ENCODE results near the gene MRPS27.

The MRPS27 gene

DNA sequence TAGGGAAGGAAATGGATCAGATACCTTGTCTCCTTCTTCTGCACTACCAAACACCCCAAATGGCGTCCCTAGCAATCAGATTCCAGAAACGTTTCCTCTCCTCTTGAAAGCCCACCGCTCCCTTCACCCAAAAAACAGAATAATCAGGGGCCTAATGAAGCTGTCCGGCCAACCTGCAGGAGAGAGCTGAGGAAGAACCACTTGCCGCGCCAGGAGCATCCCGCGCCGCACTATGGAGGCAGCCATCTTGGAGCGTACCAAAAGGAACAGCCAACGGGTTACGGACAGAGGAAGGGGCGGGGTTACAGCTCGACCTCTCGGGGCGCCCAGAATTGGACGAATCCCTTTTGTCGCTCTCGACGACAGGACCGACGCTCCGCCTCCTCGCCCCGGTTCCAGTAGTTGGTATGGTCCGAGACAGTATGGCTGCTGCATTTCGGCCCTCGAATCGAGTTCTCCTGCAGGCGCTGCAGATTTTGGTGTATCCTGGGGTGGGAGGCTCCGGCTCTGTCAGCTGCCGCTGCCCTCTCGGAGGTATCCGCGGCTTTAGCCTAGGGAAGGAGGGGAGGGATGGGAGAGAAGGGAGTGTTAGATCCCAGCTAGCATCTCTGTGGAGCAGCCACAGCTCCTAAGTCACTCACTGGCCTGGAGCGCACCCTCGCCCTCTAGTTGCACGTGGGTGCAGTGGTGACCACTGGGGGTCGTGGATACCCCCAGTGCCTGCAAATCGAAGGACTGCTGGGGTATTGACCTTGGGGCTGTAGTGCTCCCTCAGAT, at the start of gene MRPS27, which contains the start of gene PTCD2:
TSS of gene MRPS27 (minus strand) at position 265 of the 777 bp plus-strand sequence. CDS start at position 246, 19 bp downstream.
TSS of gene PTCD2 (plus strand) at position 398 of the 777 bp plus-strand sequence. CDS start at position 408, 10 bp downstream.
- DNase-seq, result peak; percentile 94

DNA sequence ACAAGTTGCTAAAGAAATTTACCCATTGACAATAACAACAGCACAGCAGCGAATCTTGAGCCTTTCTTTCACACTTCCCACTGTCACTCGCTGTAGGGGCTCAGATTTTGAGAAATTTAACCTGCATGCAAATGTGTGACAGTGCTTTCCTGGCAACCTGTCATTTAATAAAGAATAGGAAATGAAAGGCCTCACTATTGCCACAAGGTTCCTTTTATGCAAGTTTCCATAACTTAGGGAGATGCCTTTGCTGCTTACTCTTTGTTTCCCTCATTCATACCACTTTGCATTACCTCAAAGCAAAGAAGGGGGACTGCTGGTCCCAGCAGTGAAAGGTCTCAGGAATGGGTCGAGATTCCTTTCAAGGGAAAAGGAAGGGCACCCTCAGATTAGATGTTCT, 49.7 kb upstream of the MRPS27 start:
- DNase-seq, result no peak

DNA sequence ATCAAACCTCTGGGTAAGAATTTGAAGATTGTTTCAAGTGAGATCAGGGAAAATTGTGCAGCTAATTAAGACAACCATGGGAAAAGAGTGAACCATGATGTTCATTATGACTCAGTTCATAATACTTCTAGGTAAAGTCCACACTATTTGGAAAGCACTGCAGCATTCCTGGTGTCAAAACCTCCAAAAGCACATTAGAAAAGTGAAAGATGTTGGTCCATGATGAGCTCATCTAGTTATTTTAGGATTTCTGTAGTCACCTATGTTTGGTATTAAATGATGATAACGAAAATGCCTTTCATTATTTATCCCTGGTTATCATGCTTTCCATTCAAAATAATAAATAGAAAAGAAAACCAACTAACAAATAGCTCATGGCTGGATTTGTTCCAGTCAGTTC, 49.3 kb upstream of the MRPS27 start:
- no peak for DNase-seq

DNA sequence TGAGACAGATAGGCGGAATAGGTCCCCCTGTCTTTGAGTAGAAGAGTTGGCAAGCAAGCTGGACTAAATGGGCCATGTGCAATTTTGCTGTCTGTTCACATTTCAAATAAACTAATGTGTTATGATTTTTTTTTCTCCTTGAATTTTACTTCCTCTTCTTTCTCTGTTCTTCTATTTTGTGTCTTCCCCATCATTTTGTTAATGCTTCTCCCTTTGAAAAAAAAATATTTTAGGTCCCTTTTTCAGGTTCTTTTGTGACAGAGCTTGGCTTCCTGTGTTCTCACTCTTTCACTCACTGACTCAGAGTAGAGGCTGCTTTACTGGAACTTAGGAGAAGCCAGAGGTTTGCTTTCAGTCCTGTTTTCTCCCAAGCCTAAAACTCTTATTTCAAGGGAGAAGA, 48.2 kb upstream of the MRPS27 start:
- DNase-seq, result no peak

DNA sequence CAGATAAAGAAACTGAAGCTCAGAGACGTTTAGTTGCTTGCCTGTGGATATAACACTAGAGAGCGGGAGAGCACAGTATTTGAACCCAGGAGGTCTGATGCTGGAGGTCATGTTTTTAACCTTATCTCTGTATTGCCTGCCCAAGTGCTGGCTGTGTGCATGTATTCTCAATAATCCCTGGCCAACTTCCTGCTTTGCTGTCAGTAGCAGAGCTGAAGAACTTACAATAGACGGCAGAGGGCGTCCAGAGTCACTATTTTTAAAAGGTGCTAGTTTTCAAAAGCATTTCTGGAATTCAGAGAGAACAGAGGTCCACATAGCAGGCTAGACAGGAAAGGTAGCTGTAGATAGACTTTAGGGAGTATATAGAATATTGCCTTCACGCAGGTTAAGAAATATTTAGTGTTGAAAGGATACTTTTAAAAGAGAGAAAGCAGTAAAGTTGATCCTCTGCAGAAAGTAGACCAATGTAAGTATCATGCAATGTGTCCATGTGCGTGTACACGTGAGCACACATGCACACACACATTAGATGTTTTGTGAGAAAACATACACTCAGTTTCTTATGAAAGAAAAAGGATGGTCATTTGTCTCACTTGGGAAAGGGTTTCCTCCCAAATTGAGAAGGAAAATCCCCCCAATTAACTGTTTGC, 46.4 kb upstream of the MRPS27 start:
- DNase-seq, result no peak

DNA sequence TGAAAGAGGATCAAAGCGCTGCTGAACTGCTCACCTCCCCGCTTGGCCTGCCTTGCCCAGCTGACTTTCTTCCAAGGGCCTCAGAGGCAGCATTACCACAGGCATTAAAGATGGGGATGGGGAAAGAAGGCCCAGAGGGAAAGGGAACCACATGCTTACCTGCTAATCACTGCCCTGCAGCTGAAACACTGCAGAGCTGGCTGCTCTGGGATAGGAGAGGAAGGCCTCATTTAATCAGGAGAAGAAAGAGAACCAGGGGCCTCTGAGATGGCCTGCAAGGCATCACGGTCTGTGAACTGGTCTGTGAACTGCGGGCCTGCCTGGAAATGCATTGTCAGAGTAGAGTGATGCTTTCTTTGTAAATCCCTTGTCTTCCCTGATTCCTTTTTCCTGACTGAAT, 44.9 kb upstream of the MRPS27 start:
- DNase-seq, result no peak

DNA sequence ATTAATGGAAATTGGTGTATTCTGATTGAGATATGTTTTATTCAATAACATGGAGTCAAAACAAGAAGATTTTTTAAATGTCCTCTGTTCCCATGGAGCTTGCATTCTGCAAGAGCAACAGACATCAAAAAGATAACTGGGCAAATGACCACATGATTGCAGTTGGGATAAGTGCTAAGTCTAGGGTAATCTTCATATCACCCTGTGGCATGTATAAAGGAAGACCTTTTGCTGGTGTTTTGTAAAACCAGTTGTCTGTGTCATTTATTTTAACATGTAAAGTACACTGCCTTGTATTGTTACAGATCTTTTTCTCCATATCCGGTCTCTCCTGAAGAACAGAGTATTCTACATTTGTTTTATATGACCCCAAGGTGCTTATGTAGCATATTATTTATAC, 44.1 kb upstream of the MRPS27 start:
- no peak for DNase-seq

DNA sequence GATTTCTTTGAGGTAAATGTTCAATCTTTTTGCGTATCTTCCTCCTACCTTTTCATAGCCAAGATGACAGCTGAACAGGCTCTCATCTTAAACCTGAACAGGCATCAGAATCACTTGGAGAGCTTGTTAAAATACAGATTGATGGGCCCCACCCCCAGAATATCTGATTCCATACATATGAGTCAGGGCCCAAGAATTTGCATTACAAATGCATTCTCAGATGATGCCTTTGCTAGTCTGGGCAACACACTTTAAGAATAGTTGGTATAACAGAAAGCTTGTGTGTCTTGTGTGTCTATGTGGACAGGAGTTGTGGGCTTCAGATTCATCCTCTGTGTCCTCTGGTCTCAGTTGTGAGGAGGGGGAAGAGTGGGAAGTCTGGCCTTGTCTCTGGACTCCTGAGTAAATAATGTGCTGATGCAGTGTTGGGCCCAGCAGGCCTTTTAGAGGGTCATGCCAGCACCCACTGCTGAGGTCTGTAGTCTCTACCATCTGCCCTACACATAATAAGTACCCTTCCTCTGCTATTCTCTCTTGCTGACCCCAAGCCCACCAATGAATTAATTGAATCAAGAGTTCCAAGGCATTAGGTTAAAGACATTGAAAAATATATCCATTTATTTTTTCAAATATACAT, 43.2 kb upstream of the MRPS27 start:
- no peak for DNase-seq

DNA sequence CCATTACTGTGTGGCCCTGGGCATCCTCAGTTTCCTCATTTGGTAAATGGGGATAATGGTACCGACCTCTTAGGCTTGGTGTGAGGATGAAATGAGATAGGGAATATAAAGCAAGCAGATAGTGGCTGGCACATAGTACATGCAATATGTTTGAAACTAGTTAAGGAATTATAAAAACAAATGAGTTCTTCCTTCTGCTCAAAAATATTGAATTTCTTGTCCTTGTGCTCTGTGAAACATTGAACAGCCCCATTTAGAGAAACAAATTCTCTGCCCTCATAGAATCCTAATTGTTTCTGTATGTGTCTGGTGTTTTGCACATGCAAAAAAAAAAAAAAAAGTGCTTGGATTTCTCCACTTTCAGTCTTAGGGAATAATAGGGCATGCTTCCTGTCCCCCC, 39.8 kb upstream of the MRPS27 start:
- DNase-seq, result no peak

DNA sequence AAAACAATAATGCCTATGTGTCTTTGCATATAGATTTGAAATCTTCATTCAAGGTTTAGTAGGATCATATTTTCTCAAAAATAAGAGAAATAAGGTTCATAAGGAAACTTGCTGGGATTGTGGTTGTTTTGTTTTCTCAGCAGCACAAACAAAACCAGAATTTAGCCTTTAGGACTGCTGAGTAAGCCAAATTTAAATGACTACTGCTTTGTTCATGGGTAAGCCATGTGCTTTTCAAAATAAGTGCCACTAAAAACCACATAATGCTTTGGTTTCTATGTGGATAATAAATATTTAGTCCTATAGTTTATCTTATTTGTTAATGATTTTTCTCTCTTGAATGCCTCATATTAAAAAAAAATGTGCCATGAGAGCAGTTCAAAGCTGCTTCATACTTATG, 38.9 kb upstream of the MRPS27 start:
- no peak for DNase-seq

DNA sequence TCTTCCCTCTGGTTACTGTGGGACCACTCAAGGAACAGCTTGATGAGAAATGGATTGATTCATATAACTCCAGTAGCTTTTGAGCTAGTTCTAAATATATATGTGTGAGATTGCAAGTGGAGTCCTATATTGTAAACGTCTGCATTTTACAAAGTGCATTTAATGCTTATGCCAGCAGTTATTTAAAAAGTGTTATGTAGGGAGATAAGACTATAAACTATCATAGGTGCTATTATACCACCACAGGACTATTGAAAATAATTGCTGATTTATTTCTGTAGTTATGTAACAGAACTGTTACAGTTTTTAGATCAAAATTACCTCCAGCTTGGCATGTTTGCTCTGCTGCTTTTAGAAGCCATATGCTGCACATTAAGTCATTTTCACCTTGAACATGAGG, 36.3 kb upstream of the MRPS27 start:
- DNase-seq, result no peak

DNA sequence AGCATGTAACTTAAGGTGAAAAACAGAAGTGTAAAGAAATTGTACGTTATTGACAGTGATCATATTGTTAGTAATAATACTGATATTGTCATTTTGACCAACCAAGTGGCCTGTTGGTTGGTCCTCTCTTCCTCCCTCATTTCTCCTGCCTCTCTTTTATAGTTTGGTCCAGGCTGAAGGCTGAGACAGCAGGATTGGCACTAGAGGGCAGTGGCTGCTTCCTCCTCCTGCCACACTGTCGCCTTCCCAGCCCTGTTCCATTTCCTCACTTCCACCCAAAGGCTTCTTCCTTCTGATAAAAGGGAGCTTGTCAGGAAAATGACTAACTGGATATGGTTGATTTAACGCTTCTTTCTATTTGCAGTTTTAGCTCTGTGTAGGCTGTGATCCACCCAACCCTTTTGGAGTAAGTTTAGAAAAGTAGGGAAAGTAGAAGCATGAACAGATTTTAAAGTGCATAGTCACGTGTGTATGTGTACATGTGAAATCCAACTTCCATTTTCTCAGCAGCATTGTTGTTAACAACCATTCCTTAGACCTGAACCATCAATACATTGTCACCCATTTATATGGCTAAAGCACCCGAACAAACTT, 35.8 kb upstream of the MRPS27 start:
- DNase-seq, result no peak

DNA sequence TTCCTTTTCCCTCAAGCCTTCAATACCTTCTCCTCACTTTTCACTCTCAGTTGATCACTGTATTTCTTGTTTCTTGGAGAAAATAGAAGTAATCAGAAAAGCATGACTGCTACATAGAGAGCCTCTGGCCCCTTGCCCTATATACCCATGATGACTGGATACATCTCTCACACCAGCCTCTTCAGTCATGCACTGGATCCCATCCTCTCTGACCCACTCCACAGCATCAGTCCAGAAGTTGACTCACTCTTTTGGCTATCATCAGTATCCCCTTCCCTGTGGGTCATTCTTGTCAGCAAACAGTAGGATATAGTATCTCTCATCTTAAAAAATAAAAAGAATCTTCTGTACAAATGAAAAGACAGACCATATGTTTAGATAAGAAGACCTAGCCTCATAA, 33.0 kb upstream of the MRPS27 start:
- no peak for DNase-seq

DNA sequence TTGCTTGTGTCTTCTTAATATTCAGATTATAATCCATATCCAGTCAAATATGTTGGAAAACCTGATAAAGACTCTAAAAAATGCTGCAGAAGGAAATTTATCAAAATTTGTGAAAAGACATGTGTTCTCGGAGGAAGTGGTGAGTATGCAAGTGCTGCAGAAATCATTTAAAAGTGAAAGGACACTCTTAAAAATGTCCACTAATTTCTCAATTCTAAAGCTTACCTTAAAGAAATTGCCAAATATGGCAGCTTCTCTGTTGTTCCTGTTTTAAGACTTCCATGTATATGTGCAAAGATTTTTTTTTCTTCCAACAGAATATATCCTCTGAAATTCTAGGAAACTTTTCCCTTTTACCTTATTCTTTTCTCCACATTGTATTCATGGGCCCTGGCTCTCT, 32.6 kb upstream of the MRPS27 start:
- DNase-seq, result no peak

DNA sequence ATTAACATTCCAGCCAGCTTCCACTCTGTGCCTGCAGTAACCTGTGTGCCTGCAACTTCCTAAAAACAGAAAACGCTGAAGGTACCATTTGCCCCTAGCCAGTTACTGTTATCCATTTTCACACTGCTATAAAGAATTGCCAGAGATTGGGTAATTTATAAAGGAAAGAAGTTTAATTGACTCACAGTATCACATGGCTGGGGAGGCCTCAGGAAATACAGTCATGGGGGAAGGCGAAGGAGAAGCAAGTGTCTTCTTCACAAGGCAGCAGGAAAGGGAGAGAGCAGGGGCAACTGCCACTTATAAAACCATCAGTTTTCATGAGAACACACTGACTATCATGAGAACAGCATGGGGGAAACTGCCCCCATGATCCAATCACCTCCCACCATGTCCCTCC, 31.3 kb upstream of the MRPS27 start:
- DNase-seq, result no peak

DNA sequence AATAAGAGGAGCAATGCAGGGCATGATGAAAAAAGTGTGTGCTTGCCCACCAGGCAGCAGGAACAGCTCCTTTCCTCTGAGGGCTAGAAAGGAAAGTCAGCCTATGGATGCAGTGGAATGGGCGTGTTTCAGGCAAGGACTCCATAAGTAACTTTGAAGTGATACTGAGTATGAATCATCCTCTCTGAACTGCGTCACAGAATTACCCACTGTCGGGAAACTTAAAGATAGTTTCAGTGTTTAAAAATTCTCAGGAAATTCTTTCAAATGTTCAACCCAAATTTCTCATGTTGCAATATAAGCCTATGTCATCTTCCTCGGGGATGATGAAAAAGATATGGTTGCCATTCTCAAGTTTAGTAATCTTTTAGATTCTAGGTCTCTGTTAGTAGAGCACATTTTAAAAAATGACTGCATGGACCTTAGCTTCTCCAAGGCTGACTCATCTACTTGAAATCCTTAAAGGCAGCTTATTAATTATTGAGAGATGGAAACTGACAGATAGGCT, 27.8 kb upstream of the MRPS27 start:
- no peak for DNase-seq

DNA sequence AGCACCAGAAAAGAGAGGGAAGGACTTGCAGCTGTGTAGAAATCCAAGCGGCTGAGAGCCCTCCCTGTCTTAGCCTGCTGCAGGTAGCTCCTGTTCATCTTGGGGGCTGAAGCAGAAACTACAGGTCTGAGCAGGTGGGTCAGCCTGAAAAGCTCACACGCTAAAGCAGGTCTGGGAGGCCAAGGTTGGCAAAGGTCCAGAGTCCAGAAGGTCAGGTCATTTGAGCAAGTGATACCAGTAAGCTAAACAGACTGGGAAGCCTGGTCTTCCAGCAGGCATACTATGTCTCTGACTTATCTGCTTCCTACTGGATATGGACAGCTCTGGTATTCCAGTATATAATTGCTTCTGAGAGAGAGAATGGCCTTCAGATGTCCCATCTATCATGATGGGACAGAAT, 26.4 kb upstream of the MRPS27 start:
- no peak for DNase-seq

DNA sequence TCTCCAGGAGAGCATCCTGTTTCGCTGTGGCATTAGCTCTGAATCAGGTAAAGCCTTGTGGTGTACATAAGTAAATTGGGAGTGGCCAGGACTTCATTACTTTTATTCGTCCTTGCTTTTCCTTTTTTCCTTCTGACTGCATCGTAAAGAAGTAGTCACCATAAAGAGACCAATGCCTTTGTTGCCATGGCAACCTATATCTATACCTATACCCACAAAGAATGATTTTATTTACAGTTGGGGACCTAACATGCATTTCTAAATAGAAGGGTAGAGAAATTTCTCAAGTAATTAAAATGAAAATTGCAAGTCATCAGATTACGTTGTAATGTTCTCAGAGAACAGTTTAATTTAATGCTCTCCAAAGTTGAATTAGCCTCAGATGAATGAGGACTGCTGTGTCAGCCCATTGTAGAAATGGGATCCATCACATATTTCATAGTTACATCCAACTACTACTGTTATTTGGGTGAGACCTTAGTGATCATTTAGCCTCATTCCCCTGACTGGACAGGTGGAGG, 18.7 kb upstream of the MRPS27 start:
- DNase-seq, result no peak

DNA sequence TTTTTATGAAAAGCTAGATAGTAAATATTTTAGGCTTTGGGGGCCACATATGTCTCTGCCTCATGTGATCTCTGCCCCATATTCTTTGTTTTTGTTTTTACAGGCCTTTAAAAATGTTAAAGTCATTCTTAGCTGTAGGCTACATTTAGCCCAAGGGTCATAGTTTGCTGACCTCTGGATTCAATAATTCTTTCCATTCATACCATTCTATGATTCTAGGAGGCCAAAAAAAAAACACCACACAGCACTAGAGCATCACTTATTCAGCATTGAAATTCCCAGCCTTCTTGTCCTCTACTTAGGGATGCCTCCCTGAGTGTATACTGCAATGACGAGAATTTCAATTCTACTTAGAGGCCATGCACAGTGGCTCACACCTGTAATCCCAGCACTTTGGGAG, 17.1 kb upstream of the MRPS27 start:
- no peak for DNase-seq

DNA sequence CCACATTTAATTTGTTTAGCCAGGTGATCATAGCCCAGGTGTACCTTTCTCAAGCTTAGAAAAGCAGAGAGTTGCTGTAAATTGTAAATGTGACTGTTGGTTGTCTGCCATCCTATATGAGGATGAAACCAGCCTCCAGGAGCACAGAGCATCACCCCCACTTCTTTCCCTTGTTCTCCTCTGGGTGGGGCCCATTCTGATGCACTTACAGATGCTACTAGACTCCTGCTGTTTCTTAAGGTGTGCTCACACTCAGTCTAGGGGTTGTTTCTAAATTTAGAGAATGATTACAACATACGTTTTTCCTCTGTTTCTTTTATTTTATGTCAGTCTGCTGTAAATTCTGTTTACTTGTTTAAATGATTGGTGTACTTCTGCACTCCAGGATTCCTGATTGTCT, 10.7 kb upstream of the MRPS27 start:
- DNase-seq, result no peak

DNA sequence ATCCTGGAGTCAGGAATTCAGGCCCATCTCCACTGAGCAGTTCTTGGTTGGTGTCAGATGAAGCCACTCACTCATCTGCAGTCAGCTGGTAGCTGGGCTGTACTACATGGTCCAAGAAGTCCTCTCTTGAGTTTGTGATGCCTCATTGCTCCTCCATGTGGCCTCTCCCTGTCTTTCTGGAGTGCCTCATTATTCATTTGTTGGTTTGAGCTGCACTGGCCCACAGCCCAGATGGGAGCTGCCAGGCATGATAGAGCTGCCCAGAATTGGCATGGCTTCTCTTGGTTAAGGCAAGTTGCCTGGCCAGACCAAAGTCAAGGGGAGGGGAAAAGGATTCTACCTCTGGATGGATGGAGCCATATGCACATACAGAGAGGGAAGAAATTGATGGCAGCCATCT, 8.1 kb upstream of the MRPS27 start:
- no peak for DNase-seq

DNA sequence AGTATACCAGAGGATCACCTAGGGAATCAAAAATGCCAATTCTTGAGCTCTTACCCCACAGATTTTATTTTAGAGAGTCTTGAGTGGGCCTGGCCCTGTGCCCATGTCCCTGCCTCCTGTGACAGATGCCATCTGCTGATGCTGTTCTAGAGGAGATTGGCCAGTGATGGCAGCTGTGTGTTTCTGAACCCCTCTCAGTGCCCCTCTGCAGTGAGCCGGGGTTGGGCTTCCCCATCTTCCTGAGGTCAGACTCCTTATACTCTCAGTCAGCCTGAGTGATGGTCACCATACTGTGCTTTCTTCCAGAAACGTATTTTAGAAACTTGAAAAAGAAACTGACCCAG, 6.2 kb upstream of the MRPS27 start:
- no peak for DNase-seq

DNA sequence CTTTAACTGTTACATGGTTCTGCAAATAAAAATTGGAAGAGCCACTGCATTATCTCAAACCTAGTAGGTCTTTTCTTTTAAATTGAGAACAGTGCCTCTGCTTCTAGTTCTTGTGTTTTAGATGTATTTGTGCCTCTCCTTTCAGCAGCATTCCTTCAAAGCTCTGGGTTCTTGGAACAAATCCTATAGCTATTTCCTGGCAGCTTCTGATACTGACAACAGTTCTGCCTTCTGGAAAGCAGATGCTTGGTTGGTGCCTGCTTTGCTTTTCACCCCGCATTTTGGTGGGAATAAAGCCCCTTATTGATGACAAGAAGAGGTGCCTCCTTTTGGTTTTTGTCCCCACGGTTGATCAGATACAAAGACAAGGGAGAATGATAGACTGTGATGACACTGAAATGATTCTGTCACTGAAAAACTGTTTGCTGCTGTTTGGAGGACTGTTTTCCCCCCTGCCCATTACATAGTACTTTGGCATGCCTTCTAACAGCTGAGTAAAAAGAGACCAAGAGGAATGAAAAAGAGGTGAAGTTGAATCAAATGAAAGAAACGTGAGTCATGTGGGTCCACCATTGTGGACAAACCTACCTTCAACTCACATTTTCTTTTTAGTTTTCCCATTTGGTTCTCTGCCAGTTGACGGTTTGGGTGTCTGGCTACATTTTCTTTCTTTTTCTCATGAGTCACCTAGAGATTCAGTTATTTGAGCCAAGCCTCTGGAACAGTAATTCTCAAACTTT, 5.7 kb upstream of the MRPS27 start:
- DNase-seq, result no peak

Measured in NK-92 treated with Interleukin-12 subunit alpha and Interleukin-12 subunit beta, amount 100 ng/mL, for 24 hours (cell line).